ENCODE measurements around the gene PRMT1.
"Not testable (repeated sequence)": the region's sequence is repeated elsewhere in the genome, so short reads cannot be mapped to it uniquely, and the experiment has no call there.

The PRMT1 gene

DNA sequence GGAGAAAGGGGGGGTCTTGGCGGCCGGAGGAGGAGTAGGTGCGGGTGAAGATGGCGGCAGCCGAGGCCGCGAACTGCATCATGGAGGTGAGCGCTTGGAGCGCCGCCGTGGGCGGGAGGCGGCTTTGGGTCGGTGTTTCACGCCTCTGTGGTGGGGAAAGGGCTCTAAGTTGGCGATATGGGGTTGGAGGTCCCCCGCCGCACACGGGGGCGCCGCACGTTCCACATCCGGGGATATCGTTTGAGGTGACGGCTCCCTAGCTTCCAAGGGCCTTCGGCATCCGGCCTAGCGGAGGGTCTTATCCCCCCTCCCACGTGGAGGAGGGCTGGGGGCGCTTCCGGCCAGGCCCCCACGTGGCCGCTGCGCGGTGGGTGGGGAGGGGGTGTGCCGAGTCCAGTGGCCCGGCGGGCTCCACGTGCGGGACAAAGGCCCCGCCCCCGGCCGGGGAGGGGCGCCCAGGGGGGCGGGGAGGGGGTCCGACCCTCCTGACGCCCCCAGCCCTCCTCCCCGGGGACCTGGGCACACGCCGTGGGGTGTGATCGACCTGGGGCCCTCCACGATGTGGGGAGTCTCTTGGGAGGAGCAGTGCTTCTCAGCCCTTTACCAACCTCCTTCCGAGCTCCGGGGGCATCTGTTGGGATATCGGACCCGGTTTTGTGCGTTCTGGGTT, at the start of gene PRMT1:
Gene PRMT1, plus strand, starts transcription at position 41 of the 670 bp plus-strand sequence. Its CDS starts 10 bp downstream, at position 51.
- no peak for FAIRE-seq
- no peak for DNase-seq (ENCODE audit: insufficient read length, low spot score)
- peak; percentile 85 for TF ChIP-seq POLR2A (IDR thresholded peaks at IDR 0.05; ENCODE audit: low read depth, low read length)

DNA sequence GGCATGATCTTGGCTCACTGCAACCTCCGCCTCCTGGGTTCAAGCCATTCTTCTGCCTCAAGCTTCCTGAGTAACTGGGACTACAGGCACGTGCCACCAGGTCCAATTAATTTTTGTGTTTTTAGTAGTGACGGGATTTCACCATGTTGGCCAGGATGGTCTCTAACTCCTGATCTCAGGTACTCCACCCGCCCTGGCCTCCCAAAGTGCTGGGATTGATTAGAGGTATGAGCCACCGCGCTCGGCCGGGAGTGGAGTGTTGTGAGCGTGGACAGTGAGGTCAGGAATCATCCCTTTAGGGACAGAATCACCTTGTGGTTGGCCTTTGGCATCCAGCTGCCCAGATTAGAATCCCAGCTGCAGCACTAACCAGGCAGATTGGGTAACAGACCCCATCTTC, 47.4 kb upstream of the PRMT1 start:
- no peak for TF ChIP-seq POLR2A (IDR thresholded peaks at IDR 0.05; ENCODE audit: low read depth, low read length)
- no peak for DNase-seq (ENCODE audit: insufficient read length, low spot score)
- no peak for FAIRE-seq

DNA sequence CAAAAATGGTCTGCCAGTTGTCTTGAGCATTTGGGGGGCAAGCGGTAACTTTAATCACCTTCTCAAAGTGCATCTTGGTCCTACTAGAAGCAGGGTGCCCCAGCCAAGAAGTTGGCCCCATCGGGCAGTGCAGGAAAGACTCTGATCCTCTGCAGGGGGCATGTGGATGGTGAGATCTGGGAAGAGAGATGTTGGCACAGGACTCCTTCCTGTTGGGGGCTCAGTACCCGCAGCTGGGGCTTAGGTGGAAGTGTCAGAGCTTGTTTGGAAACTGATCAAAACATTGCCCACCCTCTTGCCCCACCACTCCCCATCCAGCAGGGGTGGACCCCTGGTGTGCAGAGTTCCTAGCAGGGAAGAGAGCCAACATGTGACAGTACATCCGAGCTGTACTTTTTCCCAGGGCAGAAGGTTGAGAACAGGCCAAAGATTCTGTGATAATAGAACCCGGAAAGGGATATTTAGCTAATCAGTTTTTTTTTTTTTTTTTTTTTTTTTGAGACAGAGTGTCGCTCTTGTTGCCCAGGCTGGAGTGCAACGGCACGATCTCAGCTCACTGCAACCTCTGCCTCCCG, 46.0 kb upstream of the PRMT1 start:
- no peak for FAIRE-seq

DNA sequence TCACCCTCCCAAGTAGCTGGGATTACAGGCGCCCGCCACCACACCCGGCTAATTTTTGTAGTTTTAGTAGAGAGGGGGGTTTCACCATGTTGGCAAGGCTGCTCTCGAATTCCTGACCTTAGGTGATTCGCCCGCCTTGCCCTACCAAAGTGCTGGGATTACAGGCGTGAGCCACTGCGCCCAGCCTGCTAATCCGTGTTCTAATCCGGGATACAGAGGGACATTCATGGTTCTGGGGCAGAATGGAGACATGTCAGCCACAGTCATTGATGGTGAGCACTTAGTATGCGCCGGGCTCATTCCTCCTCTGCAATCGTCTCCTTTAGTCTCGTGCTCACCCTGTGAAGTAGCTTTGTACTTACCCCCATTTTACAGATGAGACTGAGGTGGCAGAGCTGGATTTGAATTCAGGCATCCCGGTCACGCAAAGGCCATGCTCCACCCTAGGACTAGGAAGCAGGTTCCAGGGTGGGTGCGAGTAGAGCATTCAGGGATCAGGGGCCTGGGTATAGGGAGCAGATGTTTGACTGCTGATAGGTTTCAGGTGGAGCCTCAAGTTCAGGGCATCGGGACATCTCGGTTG, 45.4 kb upstream of the PRMT1 start:
- TF ChIP-seq POLR2A (IDR thresholded peaks at IDR 0.05; ENCODE audit: low read depth, low read length) = no peak
- no peak for FAIRE-seq

More for the DNA sequence above, 46.0 kb upstream of the PRMT1 start:
- DNase-seq (ENCODE audit: insufficient read length, low spot score) = no peak
- TF ChIP-seq POLR2A (IDR thresholded peaks at IDR 0.05; ENCODE audit: low read depth, low read length) = no peak

DNA sequence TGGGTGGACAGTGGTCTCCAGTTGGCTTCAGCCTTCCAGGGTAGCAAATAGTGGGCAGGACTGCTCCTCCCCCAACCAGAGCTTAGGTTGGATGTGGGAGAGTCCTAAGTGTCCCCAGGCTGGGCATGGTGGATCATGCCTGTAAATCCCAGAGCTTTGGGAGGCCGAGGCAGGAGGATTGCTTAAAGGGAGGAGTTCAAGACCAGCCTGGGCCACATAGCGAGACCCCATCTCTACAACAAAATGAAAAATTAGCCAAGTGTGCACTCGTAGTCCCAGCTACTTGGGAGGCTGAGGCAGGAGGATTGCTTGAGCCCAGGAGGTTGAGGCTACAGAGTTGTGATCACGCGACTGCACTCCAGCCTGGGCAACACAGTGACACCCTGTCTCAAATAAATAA, 44.5 kb upstream of the PRMT1 start:
- no peak for TF ChIP-seq POLR2A (IDR thresholded peaks at IDR 0.05; ENCODE audit: low read depth, low read length)
- FAIRE-seq (no peak), DNase-seq (ENCODE audit: insufficient read length, low spot score) (no peak)

More for the DNA sequence above, 45.4 kb upstream of the PRMT1 start:
- no peak for DNase-seq (ENCODE audit: insufficient read length, low spot score)

DNA sequence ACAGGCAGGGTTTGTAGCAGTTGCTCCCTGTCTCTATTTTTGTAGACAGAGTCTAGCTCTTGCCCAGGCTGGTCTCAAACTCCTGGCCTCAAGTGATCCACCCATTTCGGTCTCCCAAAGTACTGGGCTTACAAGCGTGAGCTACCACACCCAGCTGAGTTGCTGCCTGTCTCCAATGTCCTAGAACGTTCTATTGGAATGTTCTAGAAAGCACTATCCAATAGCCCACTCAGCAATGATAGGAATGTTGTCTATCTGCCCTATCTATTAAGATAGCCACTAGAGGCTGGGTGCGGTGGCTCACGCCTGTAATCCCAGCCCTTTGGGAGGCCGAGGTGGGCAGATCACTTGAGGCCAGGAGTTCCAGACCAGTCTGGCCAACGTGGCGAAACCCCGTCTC, 43.8 kb upstream of the PRMT1 start:
- FAIRE-seq; DNase-seq (ENCODE audit: insufficient read length, low spot score): not testable (repeated sequence)

DNA sequence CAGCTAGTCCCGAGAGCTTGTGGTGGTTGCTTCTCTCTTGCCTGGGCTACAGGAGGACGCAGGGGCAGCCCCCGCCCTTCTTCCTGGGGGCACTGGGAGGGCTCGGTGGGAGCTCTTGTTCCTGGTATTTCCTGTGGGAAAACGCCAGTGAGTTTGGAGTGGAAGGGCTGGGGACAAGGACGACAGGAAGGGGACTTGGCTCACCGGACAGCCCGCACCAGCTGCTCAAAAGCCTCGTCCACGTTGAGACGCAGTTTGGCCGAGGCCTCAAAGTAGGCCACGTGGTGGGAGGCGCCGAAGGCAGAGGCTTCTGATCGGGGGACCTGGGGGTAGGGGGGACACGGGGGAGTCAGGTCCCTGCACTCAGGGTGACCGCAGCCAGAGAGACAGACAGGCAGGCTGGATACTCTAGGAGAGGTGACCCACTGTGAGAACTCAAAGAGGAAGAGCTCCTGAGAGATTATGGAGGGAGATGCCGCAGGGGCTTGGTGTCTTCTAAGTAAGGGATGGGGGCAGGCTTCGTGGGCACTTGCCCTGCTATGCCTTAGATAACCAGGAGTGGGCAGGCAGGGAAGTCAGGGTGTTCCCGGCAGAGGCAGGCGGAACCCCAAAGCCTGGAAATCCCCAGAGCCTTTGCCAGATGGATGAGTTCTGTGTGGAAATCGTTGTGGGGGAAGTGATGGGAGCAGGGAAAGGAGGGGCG, 41.4 kb upstream of the PRMT1 start:
- no peak for TF ChIP-seq POLR2A (IDR thresholded peaks at IDR 0.05; ENCODE audit: low read depth, low read length)
- FAIRE-seq (no peak), DNase-seq (ENCODE audit: insufficient read length, low spot score) (no peak)

DNA sequence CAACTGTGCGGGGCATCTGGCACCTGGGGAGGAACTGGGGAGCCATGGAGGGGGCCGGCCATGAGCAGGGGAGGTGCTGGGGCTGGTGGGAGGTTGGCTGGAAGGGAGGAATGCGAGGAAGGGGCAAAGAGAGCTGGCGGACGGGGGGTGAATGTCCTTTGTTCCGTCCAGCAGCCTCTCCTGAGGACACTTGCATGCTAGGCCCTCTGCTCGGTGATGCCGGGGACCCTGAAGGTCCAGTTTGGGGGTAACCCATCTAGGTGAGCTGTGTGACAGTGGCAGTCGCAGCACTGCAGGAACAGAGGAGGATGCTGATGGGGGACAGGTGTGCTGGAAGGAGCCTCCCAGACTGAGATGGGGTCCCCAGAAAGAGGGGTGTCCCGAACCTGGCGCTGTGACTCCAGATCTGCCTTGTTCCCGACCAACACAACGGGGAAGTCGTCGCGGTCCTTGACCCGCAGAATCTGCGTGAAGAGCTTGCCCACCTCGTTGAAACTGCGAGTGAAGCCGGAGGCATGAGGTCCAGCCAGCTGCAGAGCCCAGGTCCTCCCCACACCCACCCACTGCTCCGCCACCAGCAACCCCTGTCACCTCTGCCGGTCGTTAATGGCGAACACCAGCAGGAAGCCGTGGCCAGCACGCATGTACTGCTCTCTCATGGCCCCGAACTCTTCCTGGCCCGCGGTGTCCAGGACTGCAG, 40.7 kb upstream of the PRMT1 start:
- no peak for FAIRE-seq
- no peak for DNase-seq (ENCODE audit: insufficient read length, low spot score)
- no peak for TF ChIP-seq POLR2A (IDR thresholded peaks at IDR 0.05; ENCODE audit: low read depth, low read length)

DNA sequence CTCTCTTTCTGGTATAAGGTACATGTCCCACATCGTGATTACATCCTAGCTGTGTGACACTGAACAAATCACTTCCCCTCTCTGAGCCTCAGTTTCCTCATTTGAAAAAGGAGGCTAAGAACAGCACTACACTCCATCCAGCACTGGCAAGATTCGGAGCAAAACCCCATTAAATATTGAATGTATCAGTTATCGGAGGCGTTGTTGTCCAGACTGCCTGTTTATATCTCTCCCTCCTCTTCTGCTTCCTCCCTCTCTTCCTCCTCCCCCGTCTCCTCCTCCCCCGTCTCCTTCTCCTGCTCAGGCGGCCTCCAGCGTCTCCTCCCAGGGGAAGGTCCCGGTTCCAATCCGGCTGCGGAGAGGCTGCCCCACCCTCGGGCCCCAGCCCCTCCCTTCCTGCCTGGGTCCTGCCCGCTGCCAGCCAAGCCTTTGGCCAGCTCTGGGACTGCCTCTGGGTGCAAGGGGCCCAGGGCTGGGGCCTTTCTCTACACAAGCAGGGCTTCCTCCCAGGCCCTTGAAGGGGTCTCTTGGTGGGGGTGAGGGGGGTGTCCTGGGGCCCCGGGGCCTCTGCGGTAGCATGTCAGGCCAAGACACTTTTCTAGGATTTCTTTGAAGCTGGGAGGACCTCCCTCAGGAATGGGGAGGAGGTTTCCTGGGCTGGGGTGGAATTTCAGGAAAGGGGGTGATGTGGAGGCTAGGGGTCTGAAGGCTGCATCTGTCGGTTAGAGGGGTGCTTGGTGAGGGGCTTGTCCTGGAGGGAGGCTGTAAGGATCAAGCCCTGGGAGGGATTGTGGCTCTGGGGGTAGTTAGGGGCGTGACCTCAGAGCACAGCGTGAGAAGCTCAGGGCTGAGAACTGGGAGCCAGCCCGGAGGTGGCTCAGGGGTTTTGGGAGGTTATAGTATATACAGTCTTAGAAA, 39.0 kb upstream of the PRMT1 start:
- no peak for FAIRE-seq
- peak; percentile 93 for DNase-seq (ENCODE audit: insufficient read length, low spot score)
- 0 out of 2 replicates have a peak, but pooled peaks have one; percentile 28 for TF ChIP-seq POLR2A (IDR thresholded peaks at IDR 0.05; ENCODE audit: low read depth, low read length)

DNA sequence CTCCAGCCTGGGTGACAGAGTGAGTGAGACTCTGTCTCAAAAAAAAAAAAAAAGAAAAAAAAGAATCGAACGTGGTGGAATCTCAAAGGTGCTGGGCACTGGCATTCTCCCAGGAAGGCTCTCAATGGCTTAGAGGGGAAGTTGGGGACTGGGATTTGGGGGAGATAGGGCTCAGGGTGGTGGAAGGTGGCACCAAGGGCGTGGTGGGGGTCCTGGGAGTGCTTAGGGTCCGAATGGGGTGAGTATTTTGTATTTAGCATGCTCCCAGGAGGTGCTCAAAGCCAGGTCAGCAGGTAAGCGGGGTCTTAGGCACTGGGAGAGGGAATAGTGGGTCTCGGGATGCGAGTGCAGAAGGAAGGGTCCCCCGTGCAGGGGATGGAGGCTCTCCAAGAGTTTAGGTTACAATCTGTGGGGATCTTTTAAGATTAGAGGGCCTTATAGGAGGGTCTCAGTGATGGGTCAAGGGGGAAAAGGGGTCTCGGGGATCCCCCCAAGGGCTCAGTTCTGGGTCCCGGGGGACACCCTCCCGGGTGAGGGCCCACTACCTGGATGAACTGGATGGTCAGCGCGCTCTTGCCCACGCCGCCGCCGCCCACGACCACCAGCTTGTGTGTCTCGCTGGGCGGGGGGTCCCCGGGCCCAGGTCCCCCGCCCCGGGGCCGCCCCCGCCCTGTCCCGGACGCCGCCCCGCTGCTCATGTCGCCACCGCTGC, 37.5 kb upstream of the PRMT1 start:
- FAIRE-seq (no peak), DNase-seq (ENCODE audit: insufficient read length, low spot score) (no peak)

DNA sequence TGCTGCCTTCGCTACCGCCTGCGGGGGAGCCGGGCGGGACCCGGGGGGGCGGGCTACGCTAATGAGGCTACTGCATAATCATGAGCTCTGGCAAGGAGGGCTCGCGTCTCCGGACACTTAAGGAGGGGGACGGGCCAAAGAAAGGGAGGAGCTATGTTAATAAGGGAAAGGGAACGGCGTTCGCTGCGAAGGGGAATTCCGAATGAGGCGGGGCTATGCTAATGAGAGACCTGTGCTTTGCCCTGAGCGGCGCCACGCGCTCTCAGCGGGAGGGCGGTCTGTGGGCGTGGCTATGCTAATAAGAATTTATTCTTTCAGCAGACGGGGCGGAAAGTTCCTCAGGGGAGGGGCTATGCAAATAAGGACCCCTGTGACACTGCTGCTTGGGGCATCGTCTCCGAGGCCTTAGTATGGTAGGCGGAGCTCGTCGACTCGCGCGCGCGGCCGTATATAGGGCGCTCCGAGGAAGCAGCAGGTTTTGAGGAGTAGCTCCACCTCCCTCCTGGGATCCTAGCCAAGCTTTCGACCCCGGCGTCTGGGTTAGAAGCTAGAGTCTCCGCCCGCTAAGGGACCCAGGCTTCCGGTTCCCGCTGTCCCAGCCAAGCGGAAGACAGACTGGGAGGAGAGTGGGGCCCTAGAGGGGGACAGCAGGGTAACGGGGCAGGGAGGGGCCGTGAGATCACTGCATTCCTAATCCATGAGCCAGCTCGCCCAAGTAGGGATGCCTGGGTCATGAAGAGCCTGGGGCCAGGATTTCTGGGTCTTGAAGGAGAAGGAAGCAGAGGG, 36.8 kb upstream of the PRMT1 start, which contains the start of gene RRAS:
Gene RRAS, minus strand, starts transcription at position 31 of the 786 bp plus-strand sequence. CDS start 45 bp downstream, outside the sequence.
- DNase-seq (ENCODE audit: insufficient read length, low spot score) (peak; percentile 99), FAIRE-seq (peak; percentile 82)
- TF ChIP-seq POLR2A (IDR thresholded peaks at IDR 0.05; ENCODE audit: low read depth, low read length) = peak; percentile 53

More for the DNA sequence above, 37.5 kb upstream of the PRMT1 start:
- peak; percentile 45 for TF ChIP-seq POLR2A (IDR thresholded peaks at IDR 0.05; ENCODE audit: low read depth, low read length)

All from H54 (cell line).